AG08396 (cell line): ENCODE measurements around the gene CRIP1.

Source experiments
- DNase-seq: peaks from one replicate; pipeline ENCODE4 v3.0.0; 2012; ENCODE audit warnings: low spot score, mixed read lengths

Gene CRIP1

DNA sequence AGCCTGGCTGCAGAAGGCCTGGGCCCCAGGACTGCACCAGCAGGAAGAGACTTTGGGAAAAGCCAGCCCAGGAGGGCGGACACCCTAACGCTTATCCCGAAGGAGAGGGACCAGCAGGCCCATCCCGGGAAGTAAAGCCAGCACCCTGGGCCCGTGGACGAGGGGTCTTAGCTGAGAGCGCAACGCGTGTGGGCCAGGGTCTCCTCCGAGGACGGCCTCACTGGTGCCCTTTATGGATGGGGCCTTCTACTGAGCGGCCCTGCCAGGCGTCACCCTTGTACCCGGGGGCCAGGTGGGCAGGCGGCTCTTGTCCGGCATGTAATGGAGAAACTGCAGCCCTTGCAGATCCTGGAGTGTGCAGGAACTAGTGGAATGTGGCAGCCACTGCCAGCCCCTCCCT, 18.4 kb downstream of the CRIP1 start:
- DNase-seq = no peak

DNA sequence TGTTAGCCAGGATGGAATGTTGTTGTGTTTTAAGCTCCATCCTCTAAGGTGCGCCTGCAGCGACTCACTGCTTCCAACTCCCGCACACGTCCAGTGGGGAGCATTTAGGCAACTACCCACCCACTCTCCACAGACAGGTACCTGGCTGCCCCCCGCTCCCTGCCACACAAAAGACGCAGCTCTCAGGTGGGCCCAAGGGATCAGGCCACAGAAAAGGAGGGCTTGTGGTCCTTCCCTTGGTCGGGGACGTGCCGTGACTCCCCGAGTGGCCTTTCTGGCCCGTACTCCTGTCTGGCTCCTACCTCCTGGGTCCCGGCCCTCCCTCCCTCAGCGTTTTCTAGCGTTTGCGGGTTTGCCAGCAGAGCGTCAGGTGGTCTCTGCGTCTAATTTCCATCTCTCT, 20.6 kb downstream of the CRIP1 start:
- no peak for DNase-seq

DNA sequence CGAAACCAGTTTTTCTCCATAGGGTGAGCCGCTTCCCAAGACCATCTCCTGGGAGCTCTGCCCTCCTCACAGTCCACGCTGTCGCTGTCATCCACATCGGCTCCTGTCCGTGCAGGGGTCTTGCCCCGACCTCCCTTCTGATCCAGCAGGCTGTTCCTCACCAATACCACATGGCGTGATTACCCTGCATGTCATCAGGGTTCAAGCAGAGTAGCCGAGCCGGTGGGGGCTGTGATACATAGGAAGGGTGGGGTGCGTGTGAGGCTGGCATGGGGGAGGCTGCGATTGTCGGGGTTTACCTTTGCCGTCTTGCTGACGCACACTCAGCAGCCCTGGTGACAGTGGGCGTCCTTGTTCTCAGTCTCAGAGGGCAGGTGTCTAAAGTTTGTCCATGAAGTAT, 21.4 kb downstream of the CRIP1 start:
- no peak for DNase-seq

DNA sequence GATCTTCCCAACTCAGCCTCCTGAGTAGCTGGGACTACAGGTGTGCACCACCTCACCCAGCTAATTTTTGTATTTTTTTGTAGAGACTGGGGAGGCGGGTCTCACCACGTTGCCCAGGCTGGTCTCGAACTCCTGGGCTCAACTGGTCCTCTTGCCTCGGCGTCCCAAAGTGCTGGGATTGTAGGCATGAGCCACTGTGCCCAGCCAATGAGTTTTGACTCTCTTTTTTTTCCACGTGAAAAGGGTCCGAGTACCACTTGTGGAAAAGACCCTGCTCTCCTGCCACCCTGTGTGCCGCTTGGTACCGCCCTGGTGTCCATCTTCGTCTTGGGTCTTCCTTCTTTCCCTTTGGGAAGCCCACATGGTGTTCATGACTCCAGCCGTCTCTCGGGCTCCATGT, 21.9 kb downstream of the CRIP1 start:
- DNase-seq = no peak

DNA sequence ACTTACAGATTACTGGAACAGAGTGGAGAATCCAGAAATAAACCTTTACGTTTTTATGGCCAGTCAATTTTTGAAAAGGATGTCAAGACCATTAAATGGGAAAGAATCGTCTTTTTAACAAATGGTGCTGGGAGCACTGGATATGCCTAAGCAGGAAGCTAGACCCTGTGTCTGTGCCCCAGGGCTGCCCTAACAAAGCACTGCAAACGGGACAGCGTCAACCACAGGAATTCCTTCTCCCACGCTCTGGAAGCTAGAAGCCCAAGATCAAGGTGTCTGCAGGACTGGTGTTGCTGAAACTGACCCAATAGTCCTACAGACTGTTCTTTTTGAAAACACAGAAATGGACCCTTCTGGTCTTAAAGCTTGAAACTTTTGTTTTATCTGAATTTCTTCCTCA, 30.4 kb downstream of the CRIP1 start:
- no peak for DNase-seq

DNA sequence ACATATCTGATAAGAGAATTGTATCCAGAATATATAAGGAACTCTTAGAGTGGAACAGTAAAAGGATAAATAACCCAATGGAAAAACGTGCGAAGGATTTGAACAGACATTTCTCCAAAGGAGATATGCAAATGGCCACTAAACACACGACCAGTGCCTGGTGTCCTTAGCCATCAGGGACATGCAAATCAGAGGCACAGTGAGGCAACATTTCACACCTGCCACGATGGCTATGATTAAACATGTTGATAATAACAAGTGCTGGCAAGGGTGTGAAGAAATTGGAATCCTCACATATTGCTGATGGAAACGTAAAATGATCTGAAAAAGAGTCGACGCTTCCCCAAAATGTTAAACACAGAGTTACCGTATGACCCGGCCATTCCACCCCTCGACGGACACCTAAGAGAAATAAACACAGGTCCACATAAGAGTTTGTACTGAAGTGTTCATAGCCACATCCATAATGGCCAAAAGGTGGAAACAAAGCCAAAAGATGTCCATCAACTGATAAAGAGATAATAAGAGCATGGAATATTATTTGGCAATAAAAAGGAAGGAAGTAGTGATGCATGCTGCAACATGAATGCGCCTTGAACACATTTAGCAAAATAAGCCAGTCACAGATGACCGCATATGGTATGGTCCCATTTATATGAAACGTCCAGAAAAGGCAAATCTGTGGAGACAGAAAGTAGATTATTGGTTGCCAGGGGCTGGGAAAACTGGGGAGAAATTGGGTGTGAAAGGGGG, 33.4 kb downstream of the CRIP1 start:
- no peak for DNase-seq

DNA sequence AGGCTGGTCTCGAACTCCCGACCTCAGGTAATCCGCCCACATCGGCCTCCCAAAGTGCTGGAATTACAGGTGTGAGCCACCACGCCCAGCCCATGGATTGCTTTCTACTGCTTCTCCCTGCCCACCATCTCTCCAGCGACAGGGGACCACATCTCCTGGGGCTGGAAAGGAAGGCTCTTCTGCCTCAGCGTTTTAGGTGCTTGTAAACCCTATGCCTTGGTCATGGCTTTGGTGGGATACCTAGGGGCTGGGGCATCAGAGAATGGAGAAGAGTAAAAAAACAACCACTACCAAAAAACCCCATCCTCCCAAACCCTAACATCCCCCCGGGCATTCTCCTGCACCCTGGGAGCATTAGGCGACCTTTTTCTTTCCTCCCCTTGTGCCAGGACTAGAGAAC, 38.6 kb downstream of the CRIP1 start:
- DNase-seq = no peak

DNA sequence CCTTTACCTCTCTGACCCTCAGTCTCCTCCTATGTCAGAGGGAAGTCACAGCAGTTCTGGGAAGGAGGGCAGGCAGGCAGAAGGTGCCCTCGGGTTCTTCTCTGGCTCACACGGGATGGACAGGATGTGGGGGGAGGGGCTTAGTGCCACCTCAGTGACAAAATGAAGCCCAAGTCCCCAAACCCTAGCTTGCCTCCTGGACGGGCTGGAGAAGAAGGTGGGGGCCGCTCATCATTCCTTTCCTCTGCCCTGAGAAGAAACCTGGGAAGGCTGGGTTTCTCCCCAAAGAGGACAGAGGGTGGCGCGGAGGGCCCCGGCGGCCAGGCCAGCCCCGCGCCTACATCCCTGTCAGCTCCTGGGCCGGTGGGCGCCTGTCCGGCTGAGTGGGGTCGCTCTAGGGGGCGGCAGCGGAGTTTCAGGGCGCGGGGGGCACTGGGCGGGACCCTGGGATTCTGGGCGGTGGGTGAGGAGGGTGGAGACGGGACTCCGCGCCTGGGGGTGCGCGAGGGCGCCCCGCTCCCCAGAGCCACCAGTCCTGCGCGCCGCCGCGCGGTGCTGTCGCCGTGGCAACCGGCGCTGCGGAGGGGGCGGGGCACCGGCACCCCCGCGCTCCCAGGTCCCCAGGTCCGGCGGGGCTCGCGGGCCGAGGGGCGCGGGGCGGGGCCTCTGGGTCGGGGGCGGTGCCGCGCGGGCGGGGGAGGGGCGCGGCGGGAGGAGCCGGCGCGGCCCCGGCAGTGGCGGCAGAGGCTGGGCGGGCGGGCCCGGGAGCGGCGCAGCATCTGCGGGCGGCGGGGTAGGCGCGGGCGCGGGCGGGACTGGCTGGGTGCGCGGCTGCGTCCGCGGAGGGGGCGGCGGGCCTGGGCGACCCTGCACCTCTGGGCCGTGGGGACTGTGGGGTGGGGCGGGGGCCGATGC, 39.4 kb downstream of the CRIP1 start, which contains the start of gene TMEM121:
TMEM121 (plus strand) TSS at position 723 of the 915 bp plus-strand sequence. CDS start 2,252 bp downstream, outside the sequence.
- peak; percentile 76 for DNase-seq

DNA sequence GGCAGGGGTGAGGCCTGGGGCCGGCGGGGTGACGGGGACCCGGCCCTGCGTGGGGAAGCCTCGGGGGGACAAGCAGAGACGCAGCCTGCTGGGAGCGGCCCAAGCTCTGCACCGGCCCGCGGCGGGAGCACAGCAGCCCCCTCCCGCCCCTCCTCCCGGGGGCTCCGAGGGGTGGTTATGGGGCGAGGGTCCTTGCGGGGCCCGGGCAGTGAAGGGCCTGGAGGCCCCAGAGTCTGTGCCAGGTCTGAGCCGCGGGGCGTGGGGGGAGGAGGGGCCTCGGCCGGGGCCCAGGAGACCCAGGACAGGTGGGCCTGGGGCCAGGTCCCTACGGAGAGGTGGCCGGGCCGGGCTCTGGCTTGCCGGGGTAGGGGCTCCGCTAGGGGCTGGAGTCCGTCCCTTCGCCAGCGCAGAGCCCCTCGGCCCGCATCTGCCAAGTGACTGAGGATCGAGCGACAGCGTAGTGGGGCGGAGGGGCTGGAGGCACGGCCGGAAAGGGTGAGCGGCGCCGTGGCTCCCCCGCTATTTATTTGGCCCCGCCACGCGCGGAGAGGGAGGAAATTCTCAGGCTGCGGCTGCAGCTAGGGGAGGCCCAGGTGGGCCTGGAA, 40.2 kb downstream of the CRIP1 start:
- DNase-seq = no peak

DNA sequence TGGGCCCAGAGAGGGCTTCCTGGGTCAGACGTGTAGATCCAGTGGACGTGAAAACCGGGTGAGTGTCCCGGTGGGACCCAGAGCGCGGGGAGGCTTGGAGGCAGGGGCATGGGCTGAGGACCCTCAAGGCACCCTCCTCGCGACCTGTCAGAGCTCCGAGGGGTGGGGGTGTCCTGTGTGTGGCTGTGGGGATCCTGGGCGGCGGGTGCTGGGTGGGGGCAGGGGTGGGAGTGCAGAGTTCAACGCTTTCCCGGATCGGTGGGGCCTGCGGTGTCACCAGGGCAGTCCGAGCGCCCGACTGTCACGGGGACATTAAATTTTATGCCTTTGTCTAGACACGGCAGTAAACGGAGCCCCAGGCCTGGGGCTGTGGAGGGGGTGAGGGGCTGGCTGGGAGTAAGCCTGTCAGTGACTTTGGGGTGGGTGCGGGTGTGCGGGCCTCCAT, 40.7 kb downstream of the CRIP1 start:
- no peak for DNase-seq

DNA sequence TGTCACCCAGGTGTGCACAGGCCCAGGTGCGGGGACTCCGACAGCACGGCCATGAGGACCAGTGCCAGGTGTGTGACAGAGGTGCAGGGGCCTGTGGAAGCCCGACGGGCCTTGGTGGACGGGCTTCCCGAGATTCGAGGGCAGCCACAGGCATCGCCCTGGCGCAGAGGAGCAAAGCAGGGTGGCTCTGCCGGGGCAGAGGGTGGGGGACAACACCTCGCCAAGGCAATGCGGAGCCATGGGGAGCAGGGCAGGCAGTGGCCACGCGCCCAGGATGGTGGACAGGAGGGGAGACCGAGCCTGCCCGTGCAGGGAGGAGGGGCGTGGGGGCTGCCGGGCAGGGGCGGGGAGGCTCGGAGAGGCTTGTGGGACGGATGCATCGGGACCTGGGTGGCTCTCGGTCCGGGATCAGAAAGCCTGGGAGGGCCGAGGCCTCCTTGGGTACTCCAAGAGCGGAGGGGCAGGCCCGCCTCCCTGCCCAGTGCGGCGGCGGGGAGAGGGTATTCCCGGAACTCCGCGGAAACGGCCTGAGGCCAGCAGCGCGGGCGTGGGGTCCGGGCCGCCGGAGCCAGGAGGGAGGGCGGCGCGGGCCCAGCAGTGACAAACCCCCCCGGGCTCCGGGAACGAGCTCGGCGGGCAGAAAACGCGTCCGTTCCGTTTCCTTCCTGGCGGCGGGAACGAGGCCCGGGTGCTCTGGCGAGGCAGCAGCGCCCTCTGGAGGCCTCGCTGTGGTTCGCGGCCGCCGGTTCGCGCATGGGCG, 41.3 kb downstream of the CRIP1 start:
- peak; percentile 98 for DNase-seq

DNA sequence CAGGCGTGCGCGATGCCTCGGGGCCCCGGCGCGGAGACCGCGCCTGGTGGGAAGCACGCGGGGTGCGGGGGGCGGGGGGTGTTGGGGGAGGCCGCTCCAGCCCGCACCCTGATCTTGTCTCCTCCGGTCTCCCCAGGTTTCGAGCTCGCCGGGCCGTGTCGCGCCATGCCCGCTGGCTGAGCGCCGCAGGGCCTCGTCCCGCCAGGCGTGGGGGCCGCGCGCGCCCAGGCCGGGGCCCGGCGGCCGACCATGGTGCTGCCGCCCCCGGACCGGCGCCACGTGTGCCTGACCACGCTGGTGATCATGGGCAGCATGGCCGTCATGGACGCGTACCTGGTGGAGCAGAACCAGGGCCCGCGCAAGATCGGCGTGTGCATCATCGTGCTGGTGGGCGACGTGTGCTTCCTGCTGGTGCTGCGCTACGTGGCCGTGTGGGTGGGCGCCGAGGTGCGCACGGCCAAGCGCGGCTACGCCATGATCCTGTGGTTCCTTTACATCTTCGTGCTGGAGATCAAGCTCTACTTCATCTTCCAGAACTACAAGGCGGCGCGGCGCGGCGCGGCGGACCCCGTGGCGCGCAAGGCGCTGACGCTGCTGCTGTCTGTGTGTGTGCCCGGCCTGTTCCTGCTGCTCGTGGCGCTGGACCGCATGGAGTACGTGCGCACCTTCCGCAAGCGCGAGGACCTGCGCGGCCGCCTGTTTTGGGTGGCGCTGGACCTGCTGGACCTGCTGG, 42.1 kb downstream of the CRIP1 start:
- DNase-seq = no peak

DNA sequence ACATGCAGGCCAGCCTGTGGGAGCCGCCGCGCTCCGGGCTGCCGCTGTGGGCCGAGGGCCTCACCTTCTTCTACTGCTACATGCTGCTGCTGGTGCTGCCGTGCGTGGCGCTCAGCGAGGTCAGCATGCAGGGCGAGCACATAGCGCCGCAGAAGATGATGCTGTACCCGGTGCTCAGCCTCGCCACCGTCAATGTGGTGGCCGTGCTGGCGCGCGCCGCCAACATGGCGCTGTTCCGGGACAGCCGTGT, 42.6 kb downstream of the CRIP1 start:
- DNase-seq = no peak

DNA sequence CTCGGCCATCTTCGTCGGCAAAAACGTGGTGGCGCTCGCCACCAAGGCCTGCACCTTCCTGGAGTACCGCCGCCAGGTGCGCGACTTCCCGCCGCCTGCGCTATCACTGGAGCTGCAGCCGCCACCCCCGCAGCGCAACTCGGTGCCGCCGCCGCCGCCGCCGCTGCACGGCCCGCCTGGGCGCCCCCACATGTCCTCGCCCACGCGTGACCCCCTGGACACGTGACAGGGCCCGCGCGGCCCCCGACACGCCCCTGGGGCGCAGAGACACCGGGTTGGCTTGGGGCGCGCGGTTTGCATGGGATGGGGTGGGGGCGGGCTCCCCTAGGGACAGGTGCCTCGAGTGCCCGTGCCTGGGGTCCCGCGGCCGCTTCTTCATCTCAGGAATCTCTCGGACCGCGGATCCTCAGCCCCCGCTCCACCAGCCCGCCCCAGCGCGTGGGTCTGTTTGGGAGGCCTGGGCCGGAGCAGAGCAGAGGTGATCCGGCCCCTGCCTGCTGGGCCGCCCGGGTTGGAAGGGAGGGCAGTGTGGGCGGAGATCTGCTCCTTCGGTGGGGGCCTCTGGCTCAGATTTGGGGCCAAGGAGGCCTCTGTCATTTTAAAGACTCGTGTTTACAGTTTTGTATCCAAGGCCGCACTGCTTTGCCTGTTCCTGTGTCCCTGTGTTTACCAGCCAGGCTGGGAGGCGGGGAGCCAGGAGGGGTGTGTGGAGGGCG, 43.0 kb downstream of the CRIP1 start:
- DNase-seq = no peak

DNA sequence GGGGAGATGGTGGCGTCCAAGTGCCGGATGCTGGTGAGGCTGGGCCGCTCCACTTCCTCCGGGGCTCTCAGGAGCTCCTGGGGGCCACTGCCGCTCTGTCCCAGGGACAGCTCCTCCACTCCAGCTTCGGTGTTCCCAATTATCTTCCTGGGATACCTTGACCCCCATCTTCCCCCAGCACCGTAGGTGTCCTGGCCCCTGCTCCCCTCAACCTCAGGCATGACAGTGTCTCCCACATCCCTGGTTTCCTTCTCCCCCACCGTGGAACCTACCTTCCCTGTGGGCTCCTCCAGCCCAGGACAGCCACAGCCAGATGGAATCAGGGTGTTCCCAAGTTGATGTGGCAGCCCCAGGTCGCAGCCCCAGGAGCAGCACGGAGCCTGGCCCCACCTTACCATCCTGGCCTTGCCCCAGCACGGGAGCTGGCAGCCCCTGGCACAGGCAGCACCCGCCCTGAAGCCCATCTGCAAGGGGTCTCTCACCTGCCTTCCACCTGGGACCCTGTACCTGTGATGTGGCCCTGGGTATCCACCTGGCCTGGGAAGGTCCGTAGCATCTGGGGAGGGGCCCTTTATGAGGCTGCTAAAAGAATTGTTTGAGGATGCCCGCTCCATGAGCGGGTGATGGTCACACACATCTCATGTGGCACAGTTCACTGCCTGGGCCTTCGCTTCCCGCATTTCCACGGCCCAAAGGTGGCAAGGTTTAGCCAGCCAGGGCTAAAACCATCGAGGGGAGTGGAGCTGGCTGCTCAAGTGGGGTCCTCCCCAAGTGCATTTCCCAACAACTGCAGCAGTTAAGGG, 43.8 kb downstream of the CRIP1 start:
- no peak for DNase-seq

DNA sequence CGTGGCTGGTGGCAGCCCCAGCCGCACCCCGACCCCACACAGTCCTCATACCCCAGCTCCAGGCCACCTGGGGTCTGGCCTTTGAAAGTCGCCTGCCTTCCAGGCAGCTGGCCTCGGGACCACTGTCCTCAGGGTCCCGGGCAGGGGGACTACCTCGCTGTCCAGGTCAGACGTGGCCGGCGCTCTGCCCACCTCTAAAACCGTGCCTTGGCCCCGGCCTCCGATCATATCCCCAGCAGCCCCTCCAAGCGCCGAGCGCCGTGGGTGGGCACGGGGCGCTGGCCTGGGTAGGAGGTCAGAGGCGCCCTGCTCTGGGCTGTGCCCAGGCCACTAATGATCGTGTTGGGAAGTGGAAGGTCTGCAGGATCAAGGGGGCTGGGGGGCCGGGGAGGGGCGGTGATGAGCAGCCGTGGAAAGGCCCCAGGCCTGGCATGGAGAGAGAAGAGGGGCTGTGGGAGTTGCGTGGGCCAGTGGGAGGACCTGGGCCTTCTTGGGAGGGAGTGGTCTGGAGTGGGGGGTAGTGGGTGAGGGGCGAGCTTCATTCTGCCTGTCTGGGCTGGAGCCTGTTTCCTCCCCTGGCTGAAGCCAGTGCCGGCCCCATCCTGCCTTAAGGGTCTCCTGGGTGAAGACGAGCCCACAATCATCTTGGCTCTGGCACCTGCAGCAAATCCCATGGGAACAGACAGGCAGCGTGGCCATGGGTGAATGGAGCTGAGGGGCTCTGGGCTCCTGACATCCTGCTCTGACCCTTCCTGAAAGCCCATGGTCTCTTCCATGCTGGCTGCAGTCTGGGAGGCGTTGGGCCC, 44.6 kb downstream of the CRIP1 start:
- DNase-seq = no peak

DNA sequence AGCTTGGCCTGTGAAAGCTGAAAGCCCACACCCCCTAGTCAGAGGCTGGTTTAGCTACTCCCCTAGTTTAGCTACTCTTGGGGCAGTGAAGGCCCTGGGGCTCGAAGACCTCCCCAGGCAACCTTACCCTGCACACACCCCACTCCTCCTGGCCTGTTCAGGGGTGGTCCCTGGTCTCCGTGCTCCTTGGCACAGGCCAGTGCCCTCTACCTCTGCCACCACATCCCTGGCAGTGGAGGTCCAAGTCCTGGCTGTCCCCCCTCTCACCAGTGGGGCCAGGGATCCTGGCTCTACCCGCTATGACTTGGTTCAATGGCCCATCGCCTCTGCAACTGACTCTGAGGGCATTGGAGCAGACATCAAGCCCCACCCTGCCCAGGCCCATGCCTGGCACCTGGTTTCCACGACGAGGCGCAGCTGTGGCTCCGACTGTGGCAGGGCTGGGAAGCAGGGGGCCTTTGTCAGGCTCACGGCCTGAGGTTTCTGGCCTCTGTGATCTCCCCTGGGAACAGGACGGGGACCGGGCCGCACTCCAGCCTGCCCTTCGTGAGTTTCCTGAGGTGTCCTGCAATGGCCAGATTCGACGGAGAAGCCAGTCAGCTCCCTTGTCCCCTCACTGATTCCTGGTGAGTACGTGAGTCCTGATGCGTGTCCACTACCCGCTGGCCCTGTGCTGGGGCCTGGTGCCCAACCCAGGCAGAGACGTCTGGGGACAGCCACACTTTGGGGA, 45.4 kb downstream of the CRIP1 start:
- no peak for DNase-seq

DNA sequence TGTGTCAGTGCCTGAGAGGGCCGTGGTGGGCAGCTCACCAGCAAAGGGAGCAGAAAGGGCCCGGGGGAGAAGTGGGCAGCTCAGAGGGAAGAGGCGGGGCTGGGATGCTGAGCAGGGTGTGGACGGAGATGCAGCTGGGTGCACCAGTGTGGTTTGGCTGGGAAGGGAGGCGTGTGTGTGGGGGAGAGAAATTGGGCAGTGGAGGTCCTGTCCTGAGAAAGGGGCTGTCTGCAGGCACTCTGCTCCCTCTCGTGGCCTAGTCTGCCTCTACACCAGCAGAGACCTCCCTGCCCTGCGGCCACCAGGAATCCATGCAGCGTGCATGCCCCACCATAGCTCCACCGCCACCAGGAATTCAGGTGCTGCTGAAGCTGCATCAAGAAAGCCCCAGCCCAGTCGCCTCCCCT, 46.1 kb downstream of the CRIP1 start:
- peak; percentile 77 for DNase-seq

DNA sequence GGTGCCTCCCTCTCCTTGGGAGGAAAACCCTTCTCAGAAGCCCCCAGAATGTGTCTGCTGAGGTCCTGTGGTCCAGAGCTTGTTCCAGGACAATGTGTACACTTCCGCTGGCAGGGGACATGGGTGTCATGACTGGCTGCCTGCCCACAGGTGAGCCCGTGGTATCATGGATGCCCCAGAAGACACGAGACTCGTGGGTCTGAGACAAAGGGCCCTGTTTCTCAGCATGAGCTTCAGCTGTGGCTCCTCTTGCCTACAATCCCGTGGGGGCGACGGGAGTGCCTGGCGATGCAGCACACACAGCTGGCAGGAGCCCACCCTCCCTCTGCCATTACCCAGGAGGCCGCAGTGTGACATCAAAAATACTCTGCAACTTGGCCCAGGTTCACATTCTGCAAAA, 46.7 kb downstream of the CRIP1 start:
- no peak for DNase-seq
